IPS-11a (cell line): ENCODE results near the gene TPTE.
"Not testable (repeated sequence)": the region's sequence is repeated elsewhere in the genome, so short reads cannot be mapped to it uniquely, and the experiment has no call there.

Experiments
- H3K4me3 ChIP-seq: one replicate; pipeline ENCODE4 v1.5.1; 2013; ENCODE audit warnings: low read depth, low read length, control low read depth

The TPTE gene

GRCh38 chr21:10616535-10616934, 95.2 kb downstream of the TPTE start:
- no peak overlapping the region for H3K4me3 ChIP-seq

GRCh38 chr21:10617133-10617752, 95.9 kb downstream of the TPTE start:
- H3K4me3 ChIP-seq = not testable (repeated sequence)

GRCh38 chr21:10627316-10627863, 106.0 kb downstream of the TPTE start:
- no peak overlapping the region for H3K4me3 ChIP-seq

- not testable (repeated sequence) for H3K4me3 ChIP-seq
These were observed 107.9 kb downstream of the TPTE start for GRCh38 chr21:10629239-10629638.

GRCh38 chr21:10630829-10631228, 109.4 kb downstream of the TPTE start:
- H3K4me3 ChIP-seq = not testable (repeated sequence)

- H3K4me3 ChIP-seq = not testable (repeated sequence)
These were observed 109.9 kb downstream of the TPTE start for GRCh38 chr21:10631316-10631715.

GRCh38 chr21:10638144-10638543, 116.8 kb downstream of the TPTE start:
- not testable (repeated sequence) for H3K4me3 ChIP-seq

- no peak overlapping the region for H3K4me3 ChIP-seq
These were observed 117.7 kb downstream of the TPTE start for GRCh38 chr21:10639123-10639522.

- not testable (repeated sequence) for H3K4me3 ChIP-seq
These were observed 118.4 kb downstream of the TPTE start for GRCh38 chr21:10639746-10640145.

- H3K4me3 ChIP-seq = no peak overlapping the region
These were observed 119.1 kb downstream of the TPTE start for GRCh38 chr21:10640446-10640845.

- H3K4me3 ChIP-seq = no peak overlapping the region
These were observed 119.7 kb downstream of the TPTE start for GRCh38 chr21:10641107-10641506.

GRCh38 chr21:10645667-10646066, 124.3 kb downstream of the TPTE start:
- H3K4me3 ChIP-seq = not testable (repeated sequence)

- not testable (repeated sequence) for H3K4me3 ChIP-seq
These were observed 128.2 kb downstream of the TPTE start for GRCh38 chr21:10649350-10650149.

- not testable (repeated sequence) for H3K4me3 ChIP-seq
These were observed 128.9 kb downstream of the TPTE start for GRCh38 chr21:10650297-10650696.
